ENCODE measurements around the gene LPAR3.

LPAR3 gene

DNA sequence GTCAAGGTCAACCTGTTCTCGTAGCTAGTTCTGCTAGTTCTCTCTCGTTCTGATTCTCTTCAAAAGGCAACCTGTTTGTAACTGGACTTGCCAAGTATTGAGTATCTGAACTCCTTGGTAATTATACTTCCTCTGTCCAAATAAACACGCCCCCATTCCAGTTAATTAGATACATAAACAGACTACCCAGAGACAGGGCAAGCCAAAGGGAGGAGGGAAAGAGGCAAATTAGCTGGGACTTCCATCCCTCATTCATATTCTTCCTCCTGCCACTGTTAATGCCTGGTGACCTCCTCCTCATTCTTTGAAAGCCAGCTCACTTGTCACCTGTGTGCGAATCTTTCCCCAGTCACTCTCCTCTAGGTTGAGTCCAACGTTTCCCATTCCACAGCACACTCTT, 62.9 kb downstream of the LPAR3 start:
- WGBS (ENCODE audit: insufficient coverage, insufficient read length) = no CpG with 5 or more reads among the region's 5 CpGs
- no peak overlapping the region for H3K27ac ChIP-seq (ENCODE audit: low read length)
- no peaks in the 10 kb centered on the region for H3K27me3 ChIP-seq (ENCODE audit: control insufficient read depth, insufficient read depth, low read length)
- H3K9me3 ChIP-seq (ENCODE audit: control insufficient read depth, insufficient read depth, low read length) = no peaks in the 10 kb centered on the region
- H3K4me1 ChIP-seq (ENCODE audit: control insufficient read depth, insufficient read depth, low read length) = no peaks in the 10 kb centered on the region
- H3K36me3 ChIP-seq (ENCODE audit: control insufficient read depth, insufficient read depth, low read length) = no peaks in the 10 kb centered on the region
- no peak overlapping the region for H3K4me3 ChIP-seq (ENCODE audit: low read length)
- DNase-seq (ENCODE audit: low read depth, low spot score) = no peak

DNA sequence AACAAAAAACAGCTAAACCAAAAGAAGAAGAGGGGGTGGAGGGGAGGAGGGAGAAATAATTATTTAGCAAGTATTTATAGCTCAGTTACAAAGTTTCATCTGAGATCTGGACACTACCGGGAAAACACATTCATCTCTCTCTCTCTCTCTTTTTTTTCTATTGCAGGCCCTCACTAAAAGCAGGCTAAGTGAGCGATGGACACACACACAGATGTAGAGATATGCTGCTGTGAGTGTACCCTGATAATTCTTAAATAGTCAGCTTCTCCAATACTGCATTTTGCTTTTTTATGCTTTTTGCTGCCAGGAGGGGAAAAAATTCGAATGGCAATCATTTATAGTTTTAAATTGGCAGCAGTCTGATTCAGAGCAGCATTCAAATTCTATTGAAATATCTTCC, 65.0 kb downstream of the LPAR3 start:
- no peaks in the 10 kb centered on the region for H3K27me3 ChIP-seq (ENCODE audit: control insufficient read depth, insufficient read depth, low read length)
- no CpG with 5 or more reads among the region's 3 CpGs for WGBS (ENCODE audit: insufficient coverage, insufficient read length)
- no peak overlapping the region for H3K27ac ChIP-seq (ENCODE audit: low read length)
- no peaks in the 10 kb centered on the region for H3K9me3 ChIP-seq (ENCODE audit: control insufficient read depth, insufficient read depth, low read length)
- no peaks in the 10 kb centered on the region for H3K36me3 ChIP-seq (ENCODE audit: control insufficient read depth, insufficient read depth, low read length)
- H3K4me3 ChIP-seq (ENCODE audit: low read length) = no peak overlapping the region
- no peaks in the 10 kb centered on the region for H3K4me1 ChIP-seq (ENCODE audit: control insufficient read depth, insufficient read depth, low read length)
- no peak for DNase-seq (ENCODE audit: low read depth, low spot score)

DNA sequence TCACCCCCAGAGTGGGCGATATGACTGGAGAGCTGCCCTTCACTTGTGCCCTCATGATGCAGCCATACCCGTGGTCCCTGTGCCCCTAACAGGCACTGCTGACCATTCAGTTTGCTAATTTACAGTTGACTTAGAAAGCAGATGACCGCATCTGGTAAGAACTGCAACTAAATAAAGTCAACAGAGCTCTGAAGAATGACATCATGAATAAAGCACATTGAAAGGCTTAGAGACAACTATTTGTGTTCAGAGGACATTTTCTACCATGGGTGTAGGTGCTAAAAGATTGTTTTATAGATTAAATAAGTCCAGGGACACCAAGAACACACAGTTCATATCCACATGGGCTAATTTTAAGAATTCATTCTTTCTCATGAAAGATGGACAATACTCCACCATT, 65.5 kb downstream of the LPAR3 start:
- no CpG with 5 or more reads among the region's 3 CpGs for WGBS (ENCODE audit: insufficient coverage, insufficient read length)
- no peak overlapping the region for H3K4me3 ChIP-seq (ENCODE audit: low read length)
- no peak overlapping the region for H3K27ac ChIP-seq (ENCODE audit: low read length)
- no peak for DNase-seq (ENCODE audit: low read depth, low spot score)
- H3K9me3 ChIP-seq (ENCODE audit: control insufficient read depth, insufficient read depth, low read length) = no peaks in the 10 kb centered on the region
- H3K4me1 ChIP-seq (ENCODE audit: control insufficient read depth, insufficient read depth, low read length) = no peaks in the 10 kb centered on the region
- no peaks in the 10 kb centered on the region for H3K36me3 ChIP-seq (ENCODE audit: control insufficient read depth, insufficient read depth, low read length)
- no peaks in the 10 kb centered on the region for H3K27me3 ChIP-seq (ENCODE audit: control insufficient read depth, insufficient read depth, low read length)

DNA sequence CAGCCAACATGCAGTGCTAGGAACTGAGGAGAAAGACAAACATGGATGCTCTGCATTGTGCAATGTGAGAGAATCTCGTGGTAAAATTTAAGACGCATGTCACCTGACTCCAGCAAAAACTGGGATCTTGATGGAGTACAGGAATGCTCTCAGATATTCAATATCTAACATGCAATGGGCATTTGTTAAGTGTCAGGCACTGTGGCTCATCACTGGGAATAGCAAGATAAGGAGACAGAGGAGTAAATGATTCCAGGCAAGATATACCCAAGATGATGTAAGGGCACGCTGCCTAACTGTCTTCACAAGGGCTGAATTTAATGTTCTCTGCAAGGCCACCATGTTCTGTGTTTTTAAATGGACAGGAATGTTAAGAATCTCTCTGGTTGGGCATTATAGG, 67.8 kb downstream of the LPAR3 start:
- DNase-seq (ENCODE audit: low read depth, low spot score) = no peak
- no peak overlapping the region for H3K27ac ChIP-seq (ENCODE audit: low read length)
- WGBS (ENCODE audit: insufficient coverage, insufficient read length) = no CpG with 5 or more reads among the region's 3 CpGs
- no peak overlapping the region for H3K4me3 ChIP-seq (ENCODE audit: low read length)
- no peaks in the 10 kb centered on the region for H3K27me3 ChIP-seq (ENCODE audit: control insufficient read depth, insufficient read depth, low read length)
- no peaks in the 10 kb centered on the region; the same call in 1 of the 2 replicates for H3K4me1 ChIP-seq (ENCODE audit: control insufficient read depth, insufficient read depth, low read length)
- no peaks in the 10 kb centered on the region for H3K9me3 ChIP-seq (ENCODE audit: control insufficient read depth, insufficient read depth, low read length)
- no peaks in the 10 kb centered on the region for H3K36me3 ChIP-seq (ENCODE audit: control insufficient read depth, insufficient read depth, low read length)

DNA sequence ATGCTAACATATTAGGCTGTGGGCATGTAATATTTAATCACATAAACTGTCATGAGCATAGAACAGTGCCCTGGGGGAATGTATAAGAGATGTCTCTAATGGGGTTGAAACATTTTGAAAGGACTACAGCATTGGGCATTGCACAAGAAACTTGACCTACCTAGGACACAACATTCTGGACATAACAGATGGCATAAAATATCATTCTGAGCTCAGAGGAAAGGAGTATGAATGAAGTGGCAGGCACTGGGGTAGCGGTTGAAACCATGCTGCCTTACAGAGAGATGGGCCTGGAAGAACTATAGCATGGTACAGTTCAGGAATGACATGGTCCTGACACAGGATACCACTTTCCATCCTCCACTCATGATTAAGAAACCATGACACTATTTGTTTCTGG, 69.0 kb downstream of the LPAR3 start:
- Histone ChIP-seq H3K27ac (ENCODE audit: low read length) (no peak overlapping the region), H3K27me3 (ENCODE audit: control insufficient read depth, insufficient read depth, low read length) (no peaks in the 10 kb centered on the region), H3K4me1 (ENCODE audit: control insufficient read depth, insufficient read depth, low read length) (no peaks in the 10 kb centered on the region; the same call in 1 of the 2 replicates), H3K4me3 (ENCODE audit: low read length) (no peak overlapping the region), H3K9me3 (ENCODE audit: control insufficient read depth, insufficient read depth, low read length) (no peaks in the 10 kb centered on the region), H3K36me3 (ENCODE audit: control insufficient read depth, insufficient read depth, low read length) (no peaks in the 10 kb centered on the region)
- DNase-seq (ENCODE audit: low read depth, low spot score) = no peak
- WGBS (ENCODE audit: insufficient coverage, insufficient read length) = no CpG with 5 or more reads among the region's 1 CpG

DNA sequence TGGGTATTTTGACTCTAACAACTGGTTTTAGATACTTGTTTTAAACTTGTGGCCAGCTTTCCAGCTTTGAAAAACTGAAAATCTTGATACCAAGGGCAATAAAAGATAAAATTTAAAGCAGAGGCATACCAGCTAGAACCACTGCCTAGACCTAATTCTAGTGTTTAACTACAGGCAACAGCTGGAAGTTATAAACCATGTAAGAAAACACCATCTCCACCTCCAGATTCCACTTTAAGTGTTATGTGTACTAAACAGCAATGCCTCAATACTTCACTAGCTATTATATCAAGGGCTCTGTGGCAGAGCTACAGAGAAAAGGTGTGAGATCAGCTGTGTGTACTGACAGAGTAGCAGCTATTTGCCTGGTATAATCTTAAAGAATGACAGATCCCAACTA, 69.5 kb downstream of the LPAR3 start:
- DNase-seq (ENCODE audit: low read depth, low spot score) = no peak
- Histone ChIP-seq H3K4me1 (ENCODE audit: control insufficient read depth, insufficient read depth, low read length) (no peaks in the 10 kb centered on the region; the same call in 1 of the 2 replicates), H3K27me3 (ENCODE audit: control insufficient read depth, insufficient read depth, low read length) (no peaks in the 10 kb centered on the region), H3K27ac (ENCODE audit: low read length) (no peak overlapping the region), H3K9me3 (ENCODE audit: control insufficient read depth, insufficient read depth, low read length) (no peaks in the 10 kb centered on the region), H3K36me3 (ENCODE audit: control insufficient read depth, insufficient read depth, low read length) (no peaks in the 10 kb centered on the region), H3K4me3 (ENCODE audit: low read length) (no peak overlapping the region)

DNA sequence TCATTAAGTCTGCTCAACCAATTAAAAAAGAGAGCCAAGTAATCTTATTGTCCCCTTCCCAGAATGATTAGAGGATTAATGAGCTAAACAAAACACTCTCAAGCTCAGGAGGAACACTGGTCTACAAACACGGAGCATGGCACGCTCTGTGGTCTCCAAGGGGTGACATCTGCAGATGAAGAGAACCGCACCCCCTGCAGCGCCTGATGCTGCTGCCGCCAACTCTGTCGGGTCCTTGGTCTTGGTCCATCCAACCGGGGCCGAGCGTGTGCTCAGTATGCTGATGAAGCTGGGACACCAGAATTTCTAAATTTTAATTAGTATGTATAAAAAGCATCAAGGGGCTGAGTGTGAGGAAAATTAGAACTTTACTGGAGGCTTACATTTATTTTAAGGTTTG, 82.7 kb downstream of the LPAR3 start:
- no peak for DNase-seq (ENCODE audit: low read depth, low spot score)
- WGBS (ENCODE audit: insufficient coverage, insufficient read length) = no CpG with 5 or more reads among the region's 9 CpGs
- Histone ChIP-seq H3K27ac (ENCODE audit: low read length) (no peak overlapping the region), H3K9me3 (ENCODE audit: control insufficient read depth, insufficient read depth, low read length) (no peaks in the 10 kb centered on the region), H3K4me1 (ENCODE audit: control insufficient read depth, insufficient read depth, low read length) (no peaks in the 10 kb centered on the region), H3K27me3 (ENCODE audit: control insufficient read depth, insufficient read depth, low read length) (no peaks in the 10 kb centered on the region), H3K36me3 (ENCODE audit: control insufficient read depth, insufficient read depth, low read length) (no peaks in the 10 kb centered on the region), H3K4me3 (ENCODE audit: low read length) (no peak overlapping the region)

DNA sequence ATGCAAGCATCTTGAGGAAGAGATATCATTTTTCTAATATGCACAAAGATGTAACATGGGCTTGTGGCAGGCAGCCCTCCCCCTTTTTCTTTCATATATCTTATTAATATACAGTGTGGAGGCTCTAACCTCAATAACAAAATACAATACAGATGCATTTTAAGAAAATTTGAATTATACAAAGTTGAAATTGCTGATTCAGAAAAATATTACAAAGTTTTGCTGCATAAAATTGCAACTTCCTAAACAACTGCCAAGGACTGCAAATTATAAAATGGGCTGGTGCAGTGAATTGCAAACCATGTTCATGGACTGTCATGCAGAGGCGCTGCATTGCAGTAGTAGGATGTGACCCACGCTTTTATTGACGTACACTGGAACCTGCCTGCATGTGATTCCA, 84.0 kb downstream of the LPAR3 start:
- H3K27me3 ChIP-seq (ENCODE audit: control insufficient read depth, insufficient read depth, low read length) = no peaks in the 10 kb centered on the region
- H3K9me3 ChIP-seq (ENCODE audit: control insufficient read depth, insufficient read depth, low read length) = no peaks in the 10 kb centered on the region
- H3K4me3 ChIP-seq (ENCODE audit: low read length) = no peak overlapping the region
- no CpG with 5 or more reads among the region's 3 CpGs for WGBS (ENCODE audit: insufficient coverage, insufficient read length)
- no peak for DNase-seq (ENCODE audit: low read depth, low spot score)
- H3K36me3 ChIP-seq (ENCODE audit: control insufficient read depth, insufficient read depth, low read length) = no peaks in the 10 kb centered on the region
- H3K27ac ChIP-seq (ENCODE audit: low read length) = no peak overlapping the region
- no peaks in the 10 kb centered on the region for H3K4me1 ChIP-seq (ENCODE audit: control insufficient read depth, insufficient read depth, low read length)

DNA sequence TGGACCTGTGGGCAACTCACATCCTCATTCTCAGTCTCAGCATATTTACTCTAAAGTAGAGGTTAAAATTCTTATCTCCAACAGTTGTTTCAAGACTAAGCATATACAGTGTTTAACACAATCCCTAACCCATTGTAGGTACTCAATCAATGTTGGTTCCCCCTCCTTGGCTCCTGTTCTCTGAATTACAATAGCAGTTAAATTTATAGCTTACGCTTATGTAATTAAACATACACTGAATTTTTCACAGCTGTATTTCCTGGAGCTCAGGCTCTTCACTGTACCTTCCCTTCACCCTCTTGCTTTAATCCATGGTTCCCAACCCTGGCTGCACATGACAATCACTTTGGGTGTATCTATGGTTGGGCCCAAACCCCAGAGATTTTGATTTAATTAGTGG, 89.4 kb downstream of the LPAR3 start:
- DNase-seq (ENCODE audit: low read depth, low spot score) = no peak
- WGBS (ENCODE audit: insufficient coverage, insufficient read length) = no CpG with 5 or more reads among the region's 1 CpG
- H3K4me1 ChIP-seq (ENCODE audit: control insufficient read depth, insufficient read depth, low read length) = no peaks in the 10 kb centered on the region

DNA sequence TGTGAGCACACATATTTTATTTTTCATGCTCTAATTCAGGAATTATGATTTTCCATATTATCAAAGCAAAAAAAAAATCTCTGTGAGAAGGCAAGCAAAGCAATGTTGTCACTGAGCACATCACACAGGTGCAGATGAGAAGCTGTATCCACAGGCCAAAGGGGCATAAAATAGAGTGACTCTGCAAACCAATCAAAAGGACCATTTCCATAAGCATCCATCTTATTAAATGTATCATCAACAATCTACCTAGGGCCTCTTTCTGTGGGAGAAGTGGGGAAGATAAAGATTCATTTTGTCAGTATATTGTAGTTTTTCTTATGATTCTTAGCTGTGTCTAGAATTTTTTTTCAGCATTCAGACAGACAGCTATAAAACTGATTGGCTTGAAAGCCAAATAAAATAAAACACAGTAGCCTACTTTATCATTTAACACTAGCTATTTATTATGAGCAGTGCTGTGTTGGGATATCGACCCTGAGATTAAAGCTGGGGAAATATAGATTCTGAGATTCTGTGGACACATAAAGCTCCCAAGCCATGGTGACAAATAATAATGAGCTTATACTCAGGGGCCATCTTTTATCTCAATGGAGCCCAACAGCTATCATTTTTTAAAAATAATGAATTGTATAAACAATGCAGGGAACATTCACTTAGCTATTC, 90.3 kb downstream of the LPAR3 start:
- no peaks in the 10 kb centered on the region for H3K27me3 ChIP-seq (ENCODE audit: control insufficient read depth, insufficient read depth, low read length)
- H3K4me1 ChIP-seq (ENCODE audit: control insufficient read depth, insufficient read depth, low read length) = no peaks in the 10 kb centered on the region
- H3K4me3 ChIP-seq (ENCODE audit: low read length) = no peak overlapping the region
- no peak overlapping the region for H3K27ac ChIP-seq (ENCODE audit: low read length)
- no peak for DNase-seq (ENCODE audit: low read depth, low spot score)
- no peaks in the 10 kb centered on the region for H3K36me3 ChIP-seq (ENCODE audit: control insufficient read depth, insufficient read depth, low read length)
- no peaks in the 10 kb centered on the region for H3K9me3 ChIP-seq (ENCODE audit: control insufficient read depth, insufficient read depth, low read length)
- WGBS (ENCODE audit: insufficient coverage, insufficient read length) = no CpG with 5 or more reads among the region's 1 CpG

More for the DNA sequence above, 89.4 kb downstream of the LPAR3 start:
- no peaks in the 10 kb centered on the region for H3K9me3 ChIP-seq (ENCODE audit: control insufficient read depth, insufficient read depth, low read length)
- H3K4me3 ChIP-seq (ENCODE audit: low read length) = no peak overlapping the region
- H3K27ac ChIP-seq (ENCODE audit: low read length) = no peak overlapping the region
- no peaks in the 10 kb centered on the region for H3K27me3 ChIP-seq (ENCODE audit: control insufficient read depth, insufficient read depth, low read length)
- no peaks in the 10 kb centered on the region for H3K36me3 ChIP-seq (ENCODE audit: control insufficient read depth, insufficient read depth, low read length)
